HCT116 (cell line): ENCODE data around the gene PEAK1. TPM values are rescaled to one million over a fixed set of nuclear protein-coding genes. Genes with fewer than 3 reads are reported as not detected.

Source experiments
- ATAC-seq: fragments of 200-7000 bp; cut with Tn5 transposase; 2 replicates; pipeline ENCODE4 v1.9.1; 2020; ENCODE audit warnings: mild to moderate bottlenecking, moderate library complexity
- BruUV-seq: library from RNA; stranded (reverse); fragments of 400-500 nt; replicated peaks from 2 replicates; lab custom pipeline; 2021; lab: Mats Ljungman, UMichigan
- CTCF ChIA-PET: fragments of 300-600 bp; sonication (Branson Sonifier 250); formaldehyde crosslinking; loops from one replicate; lab custom pipeline; 2021; ENCODE audit warnings: antibody characterized with exemption; lab: Charles Lee
- POLR2A ChIA-PET: fragments of 300-600, 350-600 bp; sonication (Branson Sonifier 250); formaldehyde crosslinking; loops from one replicate; lab custom pipeline; 2021; ENCODE audit warnings: antibody characterized with exemption; lab: Charles Lee
- RAD21 ChIA-PET, 2 experiments: fragments of 300-600 bp; sonication (Branson Sonifier 250); formaldehyde crosslinking; loops; one replicate each; lab custom pipeline; 2023; ENCODE audit warnings: low total read pairs in 2 of 2; ENCODE audit not compliant: uncharacterized antibody in 2 of 2, unreplicated experiment in 2 of 2, low non-redundant PET in 1 of 2; lab: Charles Lee
- DNase-seq: peaks from one replicate; pipeline ENCODE4 v3.0.0-alpha.2; 2010; ENCODE audit warnings: low read depth, low spot score
- H2AFZ ChIP-seq: fragments of 200-600 bp; shearing (Covaris generic), sonication (generic); 2 replicates; pipeline ENCODE4 v1.6.1; 2017; ENCODE audit warnings: low read depth, mixed run types, mixed read lengths, antibody characterized with exemption, low read length; ENCODE audit not compliant: poor library complexity, severe bottlenecking
- H3K27ac ChIP-seq: 2 replicates; pipeline ENCODE4 v1.5.1; 2012; ENCODE audit warnings: low read depth, low read length
- H3K27me3 ChIP-seq: fragments of 200-600 bp; sonication (generic); 2 replicates; pipeline ENCODE4 v1.6.1; 2016; ENCODE audit warnings: mixed run types, low read length, mixed read lengths; ENCODE audit not compliant: insufficient read depth
- H3K36me3 ChIP-seq, 2 experiments: fragments of 200-500 bp in 1 of 2; fragments of 200-600 bp in 1 of 2; sonication (Bioruptor generic) in 1 of 2; sonication (generic) in 1 of 2; 2 replicates each; pipeline versions ENCODE4 v1.5.1 to v1.6.1; 2014 to 2016; ENCODE audit warnings: low read length in 2 of 2, inconsistent platforms in 1 of 2, mixed read lengths in 1 of 2, mixed run types in 1 of 2; ENCODE audit not compliant: insufficient read depth in 2 of 2, control insufficient read depth in 1 of 2
- H3K4me1 ChIP-seq, 2 experiments: fragments of 200-600 bp in 1 of 2; sonication (generic) in 1 of 2; 2 replicates each; pipeline versions ENCODE4 v1.5.1 to v1.6.1; 2012 to 2017; ENCODE audit warnings: low read length in 2 of 2, inconsistent platforms in 1 of 2, mild to moderate bottlenecking in 1 of 2, mixed read lengths in 1 of 2, mixed run types in 1 of 2, moderate library complexity in 1 of 2; ENCODE audit not compliant: insufficient read depth in 2 of 2, control insufficient read depth in 1 of 2
- H3K4me2 ChIP-seq: fragments of 200-600 bp; sonication (generic); 2 replicates; pipeline ENCODE4 v1.6.1; 2017; ENCODE audit warnings: mixed run types, low read length, mixed read lengths
- H3K4me3 ChIP-seq, 2 experiments: fragments of 200-600 bp in 1 of 2; sonication (generic) in 1 of 2; replicated peaks in 1 of 2; 2 replicates each; pipeline ENCODE4 v1.5.1; 2011 to 2016; ENCODE audit warnings: low read length in 2 of 2, control low read depth in 1 of 2, low read depth in 1 of 2, mild to moderate bottlenecking in 1 of 2, mixed read lengths in 1 of 2, mixed run types in 1 of 2
- H3K79me2 ChIP-seq: fragments of 200-600 bp; sonication (generic); 2 replicates; pipeline ENCODE4 v1.6.1; 2017; ENCODE audit warnings: mild to moderate bottlenecking, mixed run types, low read length, moderate library complexity, mixed read lengths; ENCODE audit not compliant: insufficient read depth
- H3K9ac ChIP-seq: fragments of 200-600 bp; sonication (generic); 2 replicates; pipeline ENCODE4 v1.6.1; 2016; ENCODE audit warnings: low read length, mixed read lengths
- H3K9me2 ChIP-seq: fragments of 200-600 bp; sonication (generic), shearing (Covaris generic); 2 replicates; pipeline ENCODE4 v1.6.1; 2017; ENCODE audit warnings: mixed run types, mild to moderate bottlenecking, moderate library complexity; ENCODE audit not compliant: insufficient read depth
- H3K9me3 ChIP-seq, 2 experiments: fragments of 200-500 bp in 1 of 2; fragments of 200-600 bp in 1 of 2; sonication (Bioruptor generic) in 1 of 2; sonication (generic) in 1 of 2; 2 replicates each; pipeline ENCODE4 v1.6.1; 2014 to 2017; ENCODE audit warnings: low read length in 2 of 2, mixed read lengths in 2 of 2, inconsistent platforms in 1 of 2, low read depth in 1 of 2, mild to moderate bottlenecking in 1 of 2, mixed run types in 1 of 2, moderate library complexity in 1 of 2; ENCODE audit not compliant: control insufficient read depth in 1 of 2, insufficient read depth in 1 of 2
- H4K20me1 ChIP-seq: fragments of 200-600 bp; sonication (generic), shearing (Covaris generic); 2 replicates; pipeline ENCODE4 v1.6.1; 2017; ENCODE audit warnings: mixed run types, mild to moderate bottlenecking, moderate library complexity; ENCODE audit not compliant: insufficient read depth
- CEBPB ChIP-seq: IDR thresholded peaks from 2 replicates; pipeline ENCODE4 v1.6.1; 2012; ENCODE audit warnings: low read depth
- EGR1 ChIP-seq: IDR thresholded peaks from 2 replicates; pipeline ENCODE4 v1.6.1; 2012; ENCODE audit warnings: low read depth
- ELF1 ChIP-seq: IDR thresholded peaks from 2 replicates; pipeline ENCODE4 v1.6.1; 2012; ENCODE audit warnings: low read depth, borderline replicate concordance
- EZH2 ChIP-seq: fragments of 200-600 bp; sonication (generic); IDR thresholded peaks from 2 replicates; pipeline ENCODE4 v1.6.1; 2017; ENCODE audit warnings: antibody characterized with exemption, mixed run types
- EZH2phosphoT487 ChIP-seq: fragments of 200-600 bp; IDR thresholded peaks from 2 replicates; pipeline ENCODE4 v1.6.1; 2018; ENCODE audit warnings: antibody characterized with exemption, borderline replicate concordance
- JUND ChIP-seq: IDR thresholded peaks from 2 replicates; pipeline ENCODE4 v1.6.1; 2012
- POLR2A ChIP-seq: IDR thresholded peaks from 2 replicates; pipeline ENCODE4 v1.7.0; 2011; ENCODE audit warnings: borderline replicate concordance; ENCODE audit not compliant: insufficient read depth, insufficient read length; ENCODE audit errors: extremely low read depth
- POLR2AphosphoS5 ChIP-seq: IDR thresholded peaks from 2 replicates; pipeline ENCODE4 v1.6.1; 2011; ENCODE audit warnings: mild to moderate bottlenecking, low read depth, low read length, moderate library complexity
- SIN3A ChIP-seq: IDR thresholded peaks from 2 replicates; pipeline ENCODE4 v1.6.1; 2012; ENCODE audit warnings: low read depth
- SRF ChIP-seq: IDR thresholded peaks from 2 replicates; pipeline ENCODE4 v1.6.1; 2012; ENCODE audit warnings: low read depth
- YY1 ChIP-seq: IDR thresholded peaks from 2 replicates; pipeline ENCODE4 v1.6.1; 2011; ENCODE audit warnings: low read length, low read depth, moderate library complexity, mild to moderate bottlenecking; ENCODE audit not compliant: insufficient replicate concordance; ENCODE audit errors: extremely low read depth
- ZFX ChIP-seq: fragments of 450-650 bp; IDR thresholded peaks from 2 replicates; pipeline ENCODE4 v1.6.1; 2017
- ZNF274 ChIP-seq: fragments of 200-500 bp; sonication (Bioruptor generic); IDR thresholded peaks from 2 replicates; pipeline ENCODE4 v1.6.1; 2014; ENCODE audit warnings: mild to moderate bottlenecking, low read depth, low read length, inconsistent platforms
- intact Hi-C: fragments of 100-400 bp; cut with micrococcal nuclease; formaldehyde crosslinking; loops from 2 replicates; pipeline ENCODE4 v1.10.0; 2022
- total RNA-seq: library from RNA; stranded (reverse); gene quantifications from one replicate; pipeline ENCODE4 v1.2.1, GENCODE V29; 2021; ENCODE audit not compliant: unreplicated experiment
- TF ChIP-seq, protein P1 (sequence below): IDR thresholded peaks from 2 replicates; pipeline ENCODE4 v1.6.1; 2012
- TF ChIP-seq, protein P2 (sequence below): IDR thresholded peaks from 2 replicates; pipeline ENCODE4 v1.6.1; 2011; ENCODE audit warnings: mild to moderate bottlenecking, low read length, moderate library complexity; ENCODE audit not compliant: insufficient replicate concordance; ENCODE audit errors: extremely low read depth
- TF ChIP-seq, protein P3 (sequence below): IDR thresholded peaks from 2 replicates; pipeline ENCODE4 v1.6.1; 2012
- TF ChIP-seq, protein P4 (sequence below), 3 experiments: fragments of 200-600 bp in 1 of 3; sonication (generic) in 1 of 3; IDR thresholded peaks in 2 of 3; conservative IDR thresholded peaks in 1 of 3; 2 replicates each; pipeline ENCODE4 v1.5.1; 2012 to 2017; ENCODE audit warnings: low read depth in 2 of 3, low read length in 2 of 3, antibody characterized with exemption in 1 of 3, borderline replicate concordance in 1 of 3, control low read depth in 1 of 3, mild to moderate bottlenecking in 1 of 3, mixed read lengths in 1 of 3, mixed run types in 1 of 3, moderate library complexity in 1 of 3; ENCODE audit not compliant: insufficient read depth in 1 of 3

Gene PEAK1
- total RNA-seq, 1 experiment from 2014 or later = 23.4 TPM

DNA sequence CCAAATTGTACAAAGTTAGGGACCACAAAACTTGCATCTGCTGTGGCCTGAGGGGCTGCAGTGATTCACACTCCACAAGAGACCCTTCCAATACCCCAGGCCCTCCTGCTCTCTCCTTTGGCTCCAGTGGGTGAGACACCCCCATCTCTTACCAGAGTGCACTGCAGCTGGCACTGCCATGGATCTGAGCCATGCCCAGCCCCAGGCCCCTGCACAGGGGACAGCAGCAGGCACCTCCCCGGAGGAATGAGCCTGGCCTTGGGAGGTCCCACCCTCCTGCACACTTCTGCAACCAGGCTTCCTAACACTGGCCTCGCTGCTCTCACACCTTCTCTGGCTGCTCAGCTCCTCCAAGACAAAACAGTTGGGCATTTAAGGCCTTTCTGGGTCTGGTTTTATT, 332.7 kb downstream of the PEAK1 start:
- POLR2A ChIA-PET = no interaction called here
- H3K9ac ChIP-seq = no peak overlapping the region
- no peak overlapping the region for H2AFZ ChIP-seq
- no peaks in the 10 kb centered on the region for H3K79me2 ChIP-seq
- H3K4me1 ChIP-seq = peaks cover 0 to 7% of the 10 kb centered on the region in 2 experiments; a peak in 1 of 4 replicates
- intact Hi-C loops = no loop called here
- H3K9me2 ChIP-seq = no peaks in the 10 kb centered on the region
- H3K27ac ChIP-seq = no peak overlapping the region
- DNase-seq = no peak
- H3K4me3 ChIP-seq = no peak overlapping the region
- no peaks in the 10 kb centered on the region for H3K9me3 ChIP-seq
- H3K4me2 ChIP-seq = no peak overlapping the region
- RAD21 ChIA-PET = no interaction called here
- no peak for ATAC-seq
- CTCF ChIA-PET = no interaction called here
- TF ChIP-seq, protein P1, sequence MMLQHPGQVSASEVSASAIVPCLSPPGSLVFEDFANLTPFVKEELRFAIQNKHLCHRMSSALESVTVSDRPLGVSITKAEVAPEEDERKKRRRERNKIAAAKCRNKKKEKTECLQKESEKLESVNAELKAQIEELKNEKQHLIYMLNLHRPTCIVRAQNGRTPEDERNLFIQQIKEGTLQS = no peak
- TF ChIP-seq ZFX (no peak), SIN3A (no peak), EGR1 (no peak), ELF1 (no peak), POLR2AphosphoS5 (no peak)
- TF ChIP-seq, protein P2, sequence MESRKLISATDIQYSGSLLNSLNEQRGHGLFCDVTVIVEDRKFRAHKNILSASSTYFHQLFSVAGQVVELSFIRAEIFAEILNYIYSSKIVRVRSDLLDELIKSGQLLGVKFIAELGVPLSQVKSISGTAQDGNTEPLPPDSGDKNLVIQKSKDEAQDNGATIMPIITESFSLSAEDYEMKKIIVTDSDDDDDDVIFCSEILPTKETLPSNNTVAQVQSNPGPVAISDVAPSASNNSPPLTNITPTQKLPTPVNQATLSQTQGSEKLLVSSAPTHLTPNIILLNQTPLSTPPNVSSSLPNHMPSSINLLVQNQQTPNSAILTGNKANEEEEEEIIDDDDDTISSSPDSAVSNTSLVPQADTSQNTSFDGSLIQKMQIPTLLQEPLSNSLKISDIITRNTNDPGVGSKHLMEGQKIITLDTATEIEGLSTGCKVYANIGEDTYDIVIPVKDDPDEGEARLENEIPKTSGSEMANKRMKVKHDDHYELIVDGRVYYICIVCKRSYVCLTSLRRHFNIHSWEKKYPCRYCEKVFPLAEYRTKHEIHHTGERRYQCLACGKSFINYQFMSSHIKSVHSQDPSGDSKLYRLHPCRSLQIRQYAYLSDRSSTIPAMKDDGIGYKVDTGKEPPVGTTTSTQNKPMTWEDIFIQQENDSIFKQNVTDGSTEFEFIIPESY = no peak
- TF ChIP-seq, protein P3, sequence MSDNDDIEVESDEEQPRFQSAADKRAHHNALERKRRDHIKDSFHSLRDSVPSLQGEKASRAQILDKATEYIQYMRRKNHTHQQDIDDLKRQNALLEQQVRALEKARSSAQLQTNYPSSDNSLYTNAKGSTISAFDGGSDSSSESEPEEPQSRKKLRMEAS = no peak
- BruUV-seq = no TSS peak
- no peaks in the 10 kb centered on the region for H4K20me1 ChIP-seq
- no peaks in the 10 kb centered on the region for H3K27me3 ChIP-seq
- no peaks in the 10 kb centered on the region for H3K36me3 ChIP-seq

DNA sequence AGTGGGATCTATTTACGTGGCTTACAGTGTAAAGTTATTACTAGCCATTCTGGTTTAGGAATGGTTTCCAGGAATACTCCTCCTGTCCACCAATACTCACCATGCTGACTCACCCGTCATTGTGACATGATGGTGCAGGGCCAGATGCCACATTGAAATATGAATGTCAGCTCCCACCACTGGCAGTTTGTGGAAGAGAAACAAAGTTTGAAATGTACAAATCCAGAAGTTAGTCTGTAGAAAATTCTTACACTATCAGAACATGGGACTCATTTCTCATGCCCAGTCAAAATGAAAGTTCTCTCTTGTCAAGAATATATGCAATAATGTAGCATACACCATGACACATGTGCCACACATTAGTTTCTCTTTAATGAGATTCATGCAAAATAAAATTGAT, 334.6 kb downstream of the PEAK1 start:
- no peak overlapping the region for H2AFZ ChIP-seq
- CTCF ChIA-PET = no interaction called here
- POLR2A ChIA-PET = no interaction called here
- ATAC-seq (no peak), DNase-seq (no peak)
- H4K20me1 ChIP-seq = no peaks in the 10 kb centered on the region
- BruUV-seq = no TSS peak
- TF ChIP-seq CEBPB = peak; percentile 40; the same call in 1 of the 2 replicates
- TF ChIP-seq POLR2A = no peak
- no peak for TF ChIP-seq YY1
- TF ChIP-seq, protein P4, sequence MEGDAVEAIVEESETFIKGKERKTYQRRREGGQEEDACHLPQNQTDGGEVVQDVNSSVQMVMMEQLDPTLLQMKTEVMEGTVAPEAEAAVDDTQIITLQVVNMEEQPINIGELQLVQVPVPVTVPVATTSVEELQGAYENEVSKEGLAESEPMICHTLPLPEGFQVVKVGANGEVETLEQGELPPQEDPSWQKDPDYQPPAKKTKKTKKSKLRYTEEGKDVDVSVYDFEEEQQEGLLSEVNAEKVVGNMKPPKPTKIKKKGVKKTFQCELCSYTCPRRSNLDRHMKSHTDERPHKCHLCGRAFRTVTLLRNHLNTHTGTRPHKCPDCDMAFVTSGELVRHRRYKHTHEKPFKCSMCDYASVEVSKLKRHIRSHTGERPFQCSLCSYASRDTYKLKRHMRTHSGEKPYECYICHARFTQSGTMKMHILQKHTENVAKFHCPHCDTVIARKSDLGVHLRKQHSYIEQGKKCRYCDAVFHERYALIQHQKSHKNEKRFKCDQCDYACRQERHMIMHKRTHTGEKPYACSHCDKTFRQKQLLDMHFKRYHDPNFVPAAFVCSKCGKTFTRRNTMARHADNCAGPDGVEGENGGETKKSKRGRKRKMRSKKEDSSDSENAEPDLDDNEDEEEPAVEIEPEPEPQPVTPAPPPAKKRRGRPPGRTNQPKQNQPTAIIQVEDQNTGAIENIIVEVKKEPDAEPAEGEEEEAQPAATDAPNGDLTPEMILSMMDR (IDR thresholded peaks at IDR 0.05 in 2 of 3, conservative IDR thresholded peaks at IDR 0.05 in 1 of 3; ENCODE audit: borderline replicate concordance in 1 of 3, insufficient read depth in 1 of 3, low read depth in 2 of 3, low read length in 2 of 3) = no peak
- no peak for TF ChIP-seq EZH2
- TF ChIP-seq ZNF274 = no peak
- TF ChIP-seq EZH2phosphoT487 = no peak
- TF ChIP-seq, protein P1 = no peak
- TF ChIP-seq ELF1 = no peak
- TF ChIP-seq SRF = no peak
- TF ChIP-seq JUND = peak; percentile 22; the same call in 1 of the 2 replicates
- H3K4me3 ChIP-seq = no peak overlapping the region
- no peak overlapping the region for H3K4me2 ChIP-seq
- no peaks in the 10 kb centered on the region for H3K27me3 ChIP-seq
- no peaks in the 10 kb centered on the region for H3K9me2 ChIP-seq
- H3K9ac ChIP-seq = no peak overlapping the region
- H3K27ac ChIP-seq = no peak overlapping the region
- intact Hi-C loops = no loop called here
- H3K36me3 ChIP-seq = no peaks in the 10 kb centered on the region
- H3K4me1 ChIP-seq = peaks cover 0 to 7% of the 10 kb centered on the region in 2 experiments; a peak in 1 of 4 replicates
- H3K9me3 ChIP-seq = no peaks in the 10 kb centered on the region
- no peaks in the 10 kb centered on the region for H3K79me2 ChIP-seq
- RAD21 ChIA-PET = no interaction called here
